Kidney capillary endothelial cell (primary cell): ENCODE measurements around the gene LBH.

ENCODE experiments used
- DNase-seq: peaks from one replicate; pipeline ENCODE4 v3.0.0-alpha.2; 2018; ENCODE audit warnings: low spot score

LBH gene

GRCh38 chr2:30231212-30231995, at the start of gene LBH:
TSS of gene LBH (plus strand) at chr2:30231534. CDS start at chr2:30231739, 205 bp downstream.
- peak; percentile 81 for DNase-seq

DNA sequence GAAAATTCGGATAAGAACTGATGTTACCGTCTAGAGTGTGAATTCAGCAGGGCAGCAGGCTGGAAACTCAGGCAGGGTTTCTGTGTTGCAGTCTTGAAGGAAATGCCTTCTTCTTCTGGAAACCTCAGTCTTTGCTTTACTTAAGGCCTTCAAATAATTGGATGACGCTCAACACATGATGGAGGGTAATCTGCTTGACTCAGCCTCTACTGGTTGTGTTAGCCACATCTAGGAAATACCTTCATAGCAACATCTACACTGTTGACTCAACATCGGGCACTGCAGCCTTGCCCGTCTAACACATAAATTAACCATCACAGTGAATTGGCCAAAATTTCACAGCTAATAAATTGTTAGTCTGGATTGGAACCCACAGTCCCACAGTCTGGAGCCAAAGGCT, 47.3 kb upstream of the LBH start:
- DNase-seq = no peak

DNA sequence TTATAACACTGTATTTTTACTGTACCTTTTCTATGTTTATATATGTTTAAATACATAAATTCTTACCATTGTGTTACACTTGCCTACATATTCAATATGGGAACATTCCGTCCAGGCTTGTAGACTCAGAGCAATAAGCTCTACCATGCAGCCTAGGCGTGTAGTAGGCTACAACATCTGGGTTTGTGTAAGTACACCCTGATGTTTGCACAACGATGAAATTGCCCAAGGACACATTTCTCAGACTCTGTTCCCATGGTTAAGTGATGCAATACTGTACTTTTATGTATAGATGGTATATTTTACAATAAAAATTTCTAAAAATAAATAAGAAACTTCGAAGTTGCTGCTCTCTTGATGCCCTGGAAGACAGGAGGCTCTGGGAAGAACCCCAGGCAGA, 46.2 kb upstream of the LBH start:
- DNase-seq = no peak

DNA sequence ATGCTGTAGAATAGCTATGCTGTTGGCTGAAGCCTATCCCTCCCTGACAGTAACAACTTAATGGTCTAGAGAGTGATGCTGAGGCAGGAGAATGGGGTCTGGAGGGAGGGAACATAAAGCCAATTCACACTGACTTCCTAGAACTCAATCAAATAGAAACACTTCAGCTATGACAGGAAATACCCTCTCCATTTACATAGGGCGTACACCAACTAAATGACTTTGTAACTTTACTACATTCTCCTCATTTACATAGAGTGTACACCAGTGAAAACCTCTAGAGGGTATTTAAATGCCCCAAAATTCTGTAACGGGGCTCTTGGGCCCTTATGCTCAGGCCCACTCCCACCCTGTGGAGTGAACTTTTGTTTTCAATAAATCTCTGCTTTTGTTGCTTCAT, 43.0 kb upstream of the LBH start:
- DNase-seq = no peak

GRCh38 chr2:30190637-30191036, 40.7 kb upstream of the LBH start:
- no peak for DNase-seq

- DNase-seq = no peak
Observed at GRCh38 chr2:30191107-30191506, 40.2 kb upstream of the LBH start.

- no peak for DNase-seq
Observed at GRCh38 chr2:30191819-30192271, 39.5 kb upstream of the LBH start.

- DNase-seq = no peak
Observed at GRCh38 chr2:30192314-30192713, 39.0 kb upstream of the LBH start.

DNA sequence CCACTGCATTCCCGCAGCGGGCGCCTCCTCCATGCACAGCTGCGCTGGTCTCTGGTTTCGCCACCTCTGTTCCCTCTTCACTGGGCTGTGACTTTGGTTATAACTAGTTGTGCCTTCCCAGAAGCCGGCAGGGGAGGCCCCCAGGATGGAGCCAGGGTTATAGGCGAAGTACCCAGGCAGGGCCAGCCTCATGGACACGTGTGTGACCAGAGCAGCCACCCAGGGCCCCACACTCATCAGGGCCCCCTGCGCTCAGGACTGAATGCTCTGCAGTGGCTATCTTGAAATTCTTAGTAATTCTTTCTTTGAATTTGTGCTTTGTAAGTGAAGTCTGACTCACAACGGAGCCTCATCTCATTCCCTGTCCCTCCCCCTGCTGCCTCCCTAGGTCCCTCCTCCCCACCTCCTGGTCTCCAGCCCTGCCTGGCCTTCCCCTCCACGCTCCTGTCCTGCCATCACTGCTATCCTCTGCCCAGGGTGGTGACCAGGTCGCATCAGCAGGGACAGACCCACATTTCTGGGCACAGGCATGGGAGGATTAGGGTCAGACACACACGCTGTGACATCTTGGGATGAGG, 38.1 kb upstream of the LBH start:
- DNase-seq = no peak

DNA sequence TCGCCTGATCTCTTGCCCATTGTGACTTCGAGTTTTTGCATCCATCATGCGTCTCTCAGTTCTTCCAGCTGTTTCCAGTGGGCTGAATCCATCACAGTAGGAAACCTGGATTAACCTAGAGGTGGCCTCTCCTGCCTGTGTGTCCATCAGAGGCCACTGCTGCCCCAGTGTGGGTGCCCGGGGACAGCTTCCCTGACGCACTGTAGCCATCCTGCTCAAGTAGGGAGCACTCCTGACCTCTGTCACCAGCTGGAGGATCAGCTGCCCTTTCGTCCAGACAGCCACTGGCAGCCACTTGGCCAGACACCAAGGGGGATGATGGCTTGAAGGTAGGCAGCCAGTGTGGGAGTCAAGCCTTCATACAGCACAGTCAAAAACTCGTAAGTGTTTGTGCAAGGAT, 36.9 kb upstream of the LBH start:
- DNase-seq = no peak

DNA sequence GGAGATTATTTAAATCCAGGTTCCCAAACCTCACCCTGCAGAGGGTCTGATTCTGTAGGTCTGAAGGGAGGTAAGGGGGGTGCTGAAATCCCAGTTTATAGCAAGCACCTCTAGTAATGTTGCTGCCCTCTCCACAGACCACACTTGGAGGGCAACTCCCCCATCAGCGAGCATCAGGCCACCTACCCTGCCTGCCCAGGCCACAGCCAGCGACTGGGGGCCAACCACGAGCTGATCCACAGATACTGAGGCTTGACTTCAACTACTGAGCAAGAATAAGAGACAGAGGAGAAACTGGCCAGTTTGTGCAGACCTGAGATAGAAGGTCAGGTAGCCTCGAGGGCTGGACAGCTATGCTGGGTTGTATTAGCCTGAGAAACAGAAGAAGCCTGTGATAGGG, 36.3 kb upstream of the LBH start:
- DNase-seq = no peak

DNA sequence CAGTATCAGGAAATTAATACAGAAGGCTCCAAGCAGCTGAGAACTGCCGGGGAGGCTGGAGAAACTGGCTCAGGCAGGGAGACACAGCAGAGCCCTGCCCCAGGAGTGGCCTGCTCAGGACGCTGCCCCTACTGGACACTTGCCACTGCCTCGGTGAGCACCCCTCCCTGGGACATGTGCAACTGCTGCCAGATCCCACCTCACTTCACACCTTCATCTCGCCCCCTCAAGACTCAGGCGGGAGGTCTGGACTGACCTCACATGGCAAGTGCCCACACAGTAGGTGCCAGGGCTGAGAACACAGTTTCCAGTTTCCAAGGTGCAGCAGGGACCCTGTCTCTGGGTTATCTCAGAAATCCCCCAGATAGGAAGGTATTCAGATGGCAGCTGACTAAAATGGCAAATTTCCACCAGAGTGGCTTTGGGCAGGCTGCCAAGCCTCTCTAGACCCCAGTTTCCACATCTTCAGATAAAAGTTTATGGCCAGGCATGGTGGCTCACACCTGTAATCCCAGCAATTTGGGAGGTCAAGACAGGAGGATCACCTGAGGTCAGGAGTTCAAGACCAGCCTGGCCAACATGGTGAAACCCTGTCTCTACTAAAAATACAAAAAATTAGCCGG, 33.7 kb upstream of the LBH start:
- DNase-seq = no peak

DNA sequence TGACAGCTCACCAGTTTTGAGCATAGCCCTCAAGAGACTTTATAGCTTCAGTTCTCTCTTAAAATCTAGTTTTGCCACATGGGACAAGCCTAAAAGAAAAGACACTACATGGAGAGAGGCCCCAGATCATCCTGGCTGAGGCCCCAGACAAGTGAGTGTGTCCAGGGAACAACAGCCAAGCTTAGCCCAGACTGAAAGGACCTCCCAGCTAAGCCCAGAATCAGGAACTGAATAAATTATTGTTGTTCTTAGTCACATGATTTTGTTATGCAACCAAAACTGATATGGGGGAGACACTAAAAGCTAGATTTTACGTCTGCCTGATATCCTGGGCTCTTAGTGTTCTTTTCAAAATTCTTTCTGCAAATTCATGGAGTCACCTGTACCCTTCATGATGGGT, 29.3 kb upstream of the LBH start:
- no peak for DNase-seq

DNA sequence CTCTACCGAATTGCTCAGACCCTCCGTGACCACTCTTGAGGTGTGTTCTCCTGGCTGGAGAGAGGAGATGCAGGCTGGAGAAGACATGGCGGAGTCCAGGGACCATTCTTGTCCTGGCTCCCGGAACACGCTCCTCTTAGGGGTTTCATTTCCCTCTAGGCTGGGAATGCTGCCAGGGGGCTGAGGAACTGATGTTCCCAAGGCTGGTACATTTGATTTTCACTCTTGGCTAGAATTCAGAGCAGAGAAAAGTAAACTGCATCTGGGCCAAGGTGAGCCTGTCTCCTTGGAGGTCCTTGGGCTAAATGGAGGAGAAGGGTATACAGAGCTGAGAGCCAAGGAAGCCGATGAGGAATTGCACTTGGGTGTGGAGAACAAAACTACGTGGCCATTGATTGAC, 28.2 kb upstream of the LBH start:
- no peak for DNase-seq

DNA sequence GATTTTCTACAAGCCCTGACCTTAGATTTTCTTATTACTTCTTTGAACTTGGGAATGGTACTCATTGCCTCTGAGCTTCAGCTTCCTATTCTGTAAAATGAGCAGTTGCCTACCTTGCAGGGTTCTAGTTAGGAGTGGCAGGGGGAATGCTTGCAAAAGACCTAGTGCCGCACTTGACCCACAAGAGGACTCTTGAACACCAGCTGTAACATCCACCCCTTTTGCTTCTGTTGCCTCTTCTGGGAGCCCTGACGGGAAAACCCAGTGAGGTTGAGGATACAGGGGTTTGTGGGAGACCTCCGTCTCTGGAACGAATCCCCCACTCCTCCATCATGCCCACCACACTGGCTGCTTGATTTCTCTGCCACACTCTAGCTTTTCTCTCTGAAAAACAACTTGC, 27.1 kb upstream of the LBH start:
- no peak for DNase-seq

DNA sequence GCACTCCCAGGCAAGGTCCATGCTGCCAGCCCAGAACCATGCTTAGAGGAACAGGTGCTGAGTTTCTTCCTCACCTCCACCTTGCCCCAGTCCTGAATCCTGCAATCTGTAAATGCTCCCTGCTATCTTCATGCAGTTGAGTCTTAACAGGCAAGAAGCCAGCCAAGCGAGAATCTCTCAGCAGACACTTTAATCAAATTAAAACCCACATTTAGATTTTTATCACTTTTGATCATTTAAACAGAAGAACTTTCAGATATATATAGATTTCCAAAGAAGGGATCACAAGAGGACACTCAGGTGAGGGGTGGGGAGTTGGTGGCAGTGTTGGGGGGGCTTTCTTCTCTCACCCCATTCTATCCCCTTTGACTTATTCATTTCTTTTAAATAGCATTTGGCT, 25.9 kb upstream of the LBH start:
- no peak for DNase-seq

DNA sequence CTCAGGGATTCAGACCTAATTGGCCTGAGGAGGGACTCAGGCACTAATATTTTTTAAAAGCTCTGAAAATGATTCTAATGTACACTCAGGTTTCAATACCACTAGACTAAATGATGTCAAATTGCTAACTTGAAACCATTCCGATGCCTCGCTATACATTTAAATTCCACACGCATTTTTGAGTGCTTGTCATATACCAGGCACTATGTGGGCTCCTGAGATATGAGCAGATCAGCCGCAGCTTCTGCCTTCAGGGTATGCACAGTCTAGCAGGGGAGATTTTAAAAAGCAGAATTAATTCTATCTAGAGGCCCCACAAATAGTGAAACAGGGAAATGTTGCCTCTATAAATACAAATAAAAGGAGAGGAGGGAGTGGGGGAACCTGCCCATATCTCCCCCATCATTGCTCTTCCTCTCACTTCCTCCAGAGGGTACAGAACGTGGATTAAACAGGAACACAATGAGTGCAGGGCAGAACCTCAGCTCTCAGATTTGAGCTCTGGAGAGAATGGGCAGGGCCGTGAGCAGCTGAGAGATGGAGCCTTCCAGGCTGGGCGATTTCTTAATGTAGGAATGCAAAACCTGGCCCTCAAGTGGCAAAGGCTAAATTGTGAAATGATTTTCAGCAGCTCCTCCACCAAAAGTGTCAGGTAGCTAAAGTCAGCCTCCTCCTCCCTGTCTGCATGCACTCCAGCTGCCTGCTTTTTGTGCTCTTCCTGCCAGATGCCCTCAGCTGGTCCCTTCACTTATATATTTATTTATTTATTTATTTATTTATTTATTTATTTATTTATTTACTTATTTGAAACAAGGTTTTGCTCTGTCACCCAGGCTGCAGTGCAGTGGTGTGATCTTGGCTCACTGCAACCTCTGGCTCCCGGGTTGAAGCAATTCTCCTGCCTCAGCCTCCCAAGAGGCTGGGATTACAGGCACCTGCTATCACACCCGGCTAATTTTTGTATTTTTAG, 24.6 kb upstream of the LBH start:
- DNase-seq = no peak

- DNase-seq = peak; percentile 74
Observed at GRCh38 chr2:30208453-30208852, 22.9 kb upstream of the LBH start.

- no peak for DNase-seq
Observed at GRCh38 chr2:30209227-30209626, 22.1 kb upstream of the LBH start.

DNA sequence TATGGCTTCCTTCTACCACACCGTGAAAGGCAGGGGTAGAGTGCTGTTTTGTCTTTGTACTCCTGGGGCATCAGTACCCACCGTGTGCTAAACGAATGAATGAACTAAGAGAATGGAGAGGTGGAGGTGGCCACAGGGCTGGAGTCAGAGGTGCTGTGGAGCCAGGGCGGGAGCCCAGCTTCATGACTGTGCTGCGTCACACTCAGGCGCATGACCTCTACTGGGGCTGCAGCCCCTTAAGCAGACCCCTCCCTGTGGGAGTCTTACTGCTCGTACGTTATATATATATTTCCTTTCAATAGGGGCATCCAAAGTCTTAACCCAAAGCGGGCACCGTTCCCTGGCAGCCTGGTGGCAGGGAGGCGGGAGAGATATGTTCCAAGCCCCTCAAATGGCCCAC, 18.0 kb upstream of the LBH start:
- DNase-seq = no peak

GRCh38 chr2:30213907-30214463, 17.3 kb upstream of the LBH start:
- no peak for DNase-seq

DNA sequence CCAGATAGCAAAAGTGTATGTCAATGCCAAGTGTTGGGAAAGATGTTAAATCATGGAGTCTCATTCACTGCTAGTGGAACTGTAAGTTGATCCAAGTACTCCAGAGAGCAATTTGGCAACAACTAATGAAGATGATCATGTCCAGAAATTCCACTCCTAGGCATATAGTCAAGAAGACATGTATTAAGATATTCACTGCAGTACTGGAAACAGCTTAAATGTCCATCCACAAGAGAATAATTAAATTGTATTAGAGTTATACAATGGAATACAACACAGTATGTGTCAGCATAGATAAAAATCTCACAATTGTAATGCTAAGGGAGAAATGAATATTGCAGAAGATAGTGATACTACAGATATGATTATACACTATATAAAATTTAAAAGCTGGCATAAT, 15.2 kb upstream of the LBH start:
- no peak for DNase-seq
